Bronchial epithelial cell (primary cell): ENCODE results near the gene MTCH2. TPM values are rescaled to one million over a fixed set of nuclear protein-coding genes. Genes with fewer than 3 reads are reported as not detected.

Source experiments
- DNase-seq: peaks from one replicate; pipeline ENCODE4 v3.0.0-alpha.2; 2010; ENCODE audit warnings: low read depth
- FAIRE-seq: peaks from 2 replicates; lab custom pipeline; 2011; peaks lifted over from hg19 to GRCh38; lab: Jason Lieb, UNC
- H3K27me3 ChIP-seq: 2 replicates; pipeline ENCODE4 v1.5.1; 2011; ENCODE audit warnings: low read length; ENCODE audit not compliant: control insufficient read depth, insufficient read depth
- H3K36me3 ChIP-seq: 2 replicates; pipeline ENCODE4 v1.5.1; 2011; ENCODE audit warnings: low read length; ENCODE audit not compliant: control insufficient read depth, insufficient read depth
- H3K4me3 ChIP-seq: 2 replicates; pipeline ENCODE4 v1.5.1; 2011; ENCODE audit warnings: mild to moderate bottlenecking, low read depth, low read length, control low read depth
- CTCF ChIP-seq: IDR thresholded peaks from 2 replicates; pipeline ENCODE4 v1.5.1; 2011; ENCODE audit warnings: mild to moderate bottlenecking, moderate library complexity, low read length, control low read depth, inconsistent platforms; ENCODE audit not compliant: insufficient read depth, severe bottlenecking
- total RNA-seq: library from RNA; depleted of rRNA; stranded (reverse); fragments of >200 nt; gene quantifications from 2 replicates; pipeline ENCODE4 v1.2.1, GENCODE V29; 2014

The MTCH2 gene
- total RNA-seq, 1 donor from 2014 or later = 130 TPM

- no peak for DNase-seq
- H3K4me3 ChIP-seq = no peak overlapping the region
- no peak for FAIRE-seq
- no peaks in the 10 kb centered on the region for H3K27me3 ChIP-seq
- H3K36me3 ChIP-seq = no peaks in the 10 kb centered on the region
- no peak for TF ChIP-seq CTCF
Observed at GRCh38 chr11:47686151-47686550, 43.8 kb upstream of the MTCH2 start.

GRCh38 chr11:47675851-47676250 is 33.5 kb upstream of the MTCH2 start:
- Histone ChIP-seq H3K4me3 (no peak overlapping the region), H3K36me3 (no peaks in the 10 kb centered on the region), H3K27me3 (no peaks in the 10 kb centered on the region)
- no peak for TF ChIP-seq CTCF
- FAIRE-seq (no peak), DNase-seq (no peak)

GRCh38 chr11:47672283-47672730 is 29.9 kb upstream of the MTCH2 start:
- H3K4me3 ChIP-seq = no peak overlapping the region
- TF ChIP-seq CTCF = no peak
- no peaks in the 10 kb centered on the region for H3K27me3 ChIP-seq
- DNase-seq = peak; percentile 91
- no peak for FAIRE-seq
- no peaks in the 10 kb centered on the region for H3K36me3 ChIP-seq

- FAIRE-seq (no peak), DNase-seq (no peak)
- no peak for TF ChIP-seq CTCF
- Histone ChIP-seq H3K36me3 (no peaks in the 10 kb centered on the region), H3K27me3 (no peaks in the 10 kb centered on the region), H3K4me3 (no peak overlapping the region)
Observed at GRCh38 chr11:47669856-47670255, 27.5 kb upstream of the MTCH2 start.

GRCh38 chr11:47668665-47669064 is 26.3 kb upstream of the MTCH2 start:
- Histone ChIP-seq H3K4me3 (no peak overlapping the region), H3K27me3 (no peaks in the 10 kb centered on the region), H3K36me3 (no peaks in the 10 kb centered on the region)
- FAIRE-seq = no peak
- DNase-seq = peak; percentile 26
- TF ChIP-seq CTCF = no peak

- DNase-seq (peak; percentile 27), FAIRE-seq (no peak)
- TF ChIP-seq CTCF = no peak
- H3K36me3 ChIP-seq = no peaks in the 10 kb centered on the region
- no peaks in the 10 kb centered on the region for H3K27me3 ChIP-seq
- no peak overlapping the region for H3K4me3 ChIP-seq
Observed at GRCh38 chr11:47667555-47667954, 25.2 kb upstream of the MTCH2 start.
